SK-N-SH treated with all-trans-retinoic acid at 6 μM for 48 hours (cell line): ENCODE data around the gene GPC6.

Experiments used
- ARNTL ChIP-seq: fragments of 450-650 bp; formaldehyde crosslinking; IDR thresholded peaks from 2 replicates; pipeline ENCODE4 v1.5.0; 2020; ENCODE audit warnings: low read depth, mild to moderate bottlenecking, moderate library complexity, borderline replicate concordance
- CSDC2 ChIP-seq: fragments of 250-450 bp; sonication (Bioruptor Pico); IDR thresholded peaks from 2 replicates; pipeline ENCODE4 v1.5.0; 2020; ENCODE audit warnings: mild to moderate bottlenecking, moderate library complexity
- OSR1 ChIP-seq: fragments of 250-450 bp; sonication (Bioruptor Pico); IDR thresholded peaks from 2 replicates; pipeline ENCODE4 v1.8.0; 2022; ENCODE audit warnings: moderate library complexity, mild to moderate bottlenecking, inconsistent platforms
- PPARA ChIP-seq: fragments of 250-450 bp; sonication (Bioruptor Pico); IDR thresholded peaks from 2 replicates; pipeline ENCODE4 v1.5.0; 2020; ENCODE audit warnings: mild to moderate bottlenecking, borderline replicate concordance
- SNAI2 ChIP-seq: fragments of 250-450 bp; sonication (Bioruptor Pico); IDR thresholded peaks from 2 replicates; pipeline ENCODE4 v1.5.0; 2020; ENCODE audit warnings: mild to moderate bottlenecking, moderate library complexity
- TOX ChIP-seq: fragments of 250-450 bp; sonication (Bioruptor Pico); IDR thresholded peaks from 2 replicates; pipeline ENCODE4 v1.8.0; 2021; ENCODE audit warnings: mild to moderate bottlenecking, moderate library complexity, borderline replicate concordance
- ZFP30 ChIP-seq: fragments of 450-650 bp; formaldehyde crosslinking; IDR thresholded peaks from 2 replicates; pipeline ENCODE4 v1.5.0; 2022; ENCODE audit warnings: mild to moderate bottlenecking, moderate library complexity
- TF ChIP-seq, protein P1 (sequence below): fragments of 250-450 bp; sonication (Bioruptor Pico); IDR thresholded peaks from 2 replicates; pipeline ENCODE4 v1.8.0; 2020; ENCODE audit warnings: mild to moderate bottlenecking, moderate library complexity, borderline replicate concordance

DNA sequence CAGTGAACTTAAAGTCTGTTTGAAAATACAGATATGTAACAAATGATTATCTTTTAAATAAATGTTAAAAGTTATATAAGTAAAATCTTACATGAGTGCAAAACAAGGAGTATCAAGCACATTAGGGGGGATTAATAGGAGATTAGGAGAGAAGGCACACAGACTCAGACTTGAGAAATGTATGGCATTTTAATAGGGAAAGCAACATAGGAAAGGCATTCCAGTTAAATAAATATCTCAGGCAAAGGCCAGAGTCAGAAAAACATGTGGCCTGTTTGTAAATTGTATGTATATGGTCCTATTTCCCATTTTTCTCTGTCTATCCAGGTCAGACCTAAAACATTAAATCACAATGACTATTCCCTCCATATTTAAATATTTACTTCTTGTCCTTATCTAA, 462.7 kb downstream of the GPC6 start:
- TF ChIP-seq PPARA (CRISPR knock-in tag) (no peak), ARNTL (CRISPR knock-in tag) (no peak), ZFP30 (CRISPR knock-in tag) (no peak), OSR1 (CRISPR knock-in tag) (no peak), CSDC2 (CRISPR knock-in tag) (no peak), TOX (CRISPR knock-in tag) (no peak), SNAI2 (CRISPR knock-in tag) (no peak)
- TF ChIP-seq, protein P1, sequence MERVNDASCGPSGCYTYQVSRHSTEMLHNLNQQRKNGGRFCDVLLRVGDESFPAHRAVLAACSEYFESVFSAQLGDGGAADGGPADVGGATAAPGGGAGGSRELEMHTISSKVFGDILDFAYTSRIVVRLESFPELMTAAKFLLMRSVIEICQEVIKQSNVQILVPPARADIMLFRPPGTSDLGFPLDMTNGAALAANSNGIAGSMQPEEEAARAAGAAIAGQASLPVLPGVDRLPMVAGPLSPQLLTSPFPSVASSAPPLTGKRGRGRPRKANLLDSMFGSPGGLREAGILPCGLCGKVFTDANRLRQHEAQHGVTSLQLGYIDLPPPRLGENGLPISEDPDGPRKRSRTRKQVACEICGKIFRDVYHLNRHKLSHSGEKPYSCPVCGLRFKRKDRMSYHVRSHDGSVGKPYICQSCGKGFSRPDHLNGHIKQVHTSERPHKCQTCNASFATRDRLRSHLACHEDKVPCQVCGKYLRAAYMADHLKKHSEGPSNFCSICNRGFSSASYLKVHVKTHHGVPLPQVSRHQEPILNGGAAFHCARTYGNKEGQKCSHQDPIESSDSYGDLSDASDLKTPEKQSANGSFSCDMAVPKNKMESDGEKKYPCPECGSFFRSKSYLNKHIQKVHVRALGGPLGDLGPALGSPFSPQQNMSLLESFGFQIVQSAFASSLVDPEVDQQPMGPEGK (CRISPR knock-in tag): no peak
